Measurements from ENCODE around the gene PRM1. TPM values are rescaled to one million over a fixed set of nuclear protein-coding genes. Genes with fewer than 3 reads are reported as not detected.

PRM1 gene
- total and polyA plus RNA-seq, 7 experiments from 2014 or later = not detected

DNA sequence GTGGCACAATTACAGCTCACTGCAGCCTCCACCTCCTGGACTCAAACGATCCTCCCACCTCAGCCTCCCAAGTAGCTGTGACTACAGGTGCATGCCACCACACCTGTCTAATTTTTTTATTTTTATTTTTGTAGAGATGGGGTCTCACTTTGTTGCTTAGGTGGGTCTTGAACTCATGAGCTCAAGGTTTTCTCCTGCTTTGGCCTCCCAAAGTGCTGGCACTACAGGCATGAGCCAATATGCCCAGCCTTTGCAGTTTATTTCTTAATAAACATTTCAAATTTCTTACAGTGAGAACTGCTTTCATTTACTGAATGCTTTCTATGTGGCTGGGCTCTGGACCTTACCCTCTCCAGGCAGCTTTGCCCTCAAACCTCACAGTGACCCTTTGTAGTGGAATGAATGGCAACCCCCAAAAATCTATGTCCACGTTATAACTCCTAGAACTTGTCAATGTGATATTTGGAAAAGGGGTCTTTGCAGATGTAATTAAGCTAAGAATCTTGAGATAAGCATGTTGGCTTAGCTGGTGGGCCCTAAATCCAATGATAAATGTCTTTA lies 10.4 kb downstream of the PRM1 start:
- peak overlapping the region in 1 of 9 donors; percentile 12 for H3K27ac Mint-ChIP-seq
- peaks cover 0 to 13% (median 0%) of the 10 kb centered on the region in 5 donors for H3K27me3 Mint-ChIP-seq
- no peak for DNase-seq
- intact Hi-C loops (cut with micrococcal nuclease) = no loop called here
- peaks cover 0 to 4% (median 0%) of the 10 kb centered on the region in 11 donors for H3K9me3 Mint-ChIP-seq
- peaks cover 0 to 4% (median 0%) of the 10 kb centered on the region in 7 donors for H3K4me1 Mint-ChIP-seq
- ATAC-seq = no peak
- POLR2A ChIA-PET = interaction anchor here (1.0 kb wide), 1 partner anchor 12 kb away, joined by 3 read pairs; no protein-coding TSS in a partner anchor
- Histone ChIP-seq H3K9me3 (ENCODE audit: control insufficient read depth in 2 of 3, low read length in 3 of 3) (no peaks in the 10 kb centered on the region), H3K4me3 (ENCODE audit: low read length) (no peak overlapping the region), H3K27me3 (ENCODE audit: control insufficient read depth in 2 of 2, insufficient read depth in 2 of 2, low read length in 2 of 2) (no peaks in the 10 kb centered on the region), H3K4me1 (ENCODE audit: control insufficient read depth in 2 of 2, insufficient read depth in 2 of 2, low read length in 2 of 2) (no peaks in the 10 kb centered on the region), H3K36me3 (ENCODE audit: control insufficient read depth in 2 of 3, insufficient read depth in 3 of 3, low read length in 3 of 3) (no peaks in the 10 kb centered on the region), H3K27ac (ENCODE audit: low read depth, low read length) (no peak overlapping the region)
- H3K4me3 Mint-ChIP-seq = no peak overlapping the region
- H3K36me3 Mint-ChIP-seq = peaks cover 0 to 4% (median 0%) of the 10 kb centered on the region in 5 donors
- CTCF ChIA-PET = no interaction called here

GRCh38 chr16:11268921-11269375 lies 12.2 kb downstream of the PRM1 start, which contains the start of gene TNP2:
TNP2 (minus strand) TSS chr16:11269325; CDS start chr16:11269262, 63 bp downstream.
- no peak for ATAC-seq
- Mint-ChIP-seq H3K4me1 (peaks cover 4 to 11% (median 8%) of the 10 kb centered on the region in 7 donors), H3K9me3 (peaks cover 0 to 4% (median 0%) of the 10 kb centered on the region in 11 donors), H3K27ac (peak within 1 kb of the TSS in 2 of 9 donors; percentile 9 to 17), H3K27me3 (peaks cover 0 to 13% (median 0%) of the 10 kb centered on the region in 5 donors), H3K4me3 (no peak within 1 kb of the TSS), H3K36me3 (peaks cover 0 to 4% (median 0%) of the 10 kb centered on the region in 5 donors)
- H3K9me3 ChIP-seq (ENCODE audit: control insufficient read depth in 2 of 3, low read length in 3 of 3) = no peaks in the 10 kb centered on the region
- H3K27me3 ChIP-seq (ENCODE audit: control insufficient read depth in 2 of 2, insufficient read depth in 2 of 2, low read length in 2 of 2) = no peaks in the 10 kb centered on the region
- H3K36me3 ChIP-seq (ENCODE audit: control insufficient read depth in 2 of 3, insufficient read depth in 3 of 3, low read length in 3 of 3) = no peaks in the 10 kb centered on the region
- ChIA-PET POLR2A (interaction anchor here (1.2 to 1.9 kb wide), 2 partner anchors 10 to 13 kb away, joined by 4 to 10 read pairs; partner anchors contain the start of gene SOCS1), CTCF (no interaction called here)
- H3K4me1 ChIP-seq (ENCODE audit: control insufficient read depth in 2 of 2, insufficient read depth in 2 of 2, low read length in 2 of 2) = peaks cover 4 to 12% of the 10 kb centered on the region in 2 donors
- no peak within 1 kb of the TSS for H3K4me3 ChIP-seq (ENCODE audit: low read length)
- intact Hi-C loops (cut with micrococcal nuclease) = no loop called here
- DNase-seq = no peak
- H3K27ac ChIP-seq (ENCODE audit: low read depth, low read length) = no peak within 1 kb of the TSS

- Histone ChIP-seq H3K4me1 (ENCODE audit: control insufficient read depth in 2 of 2, insufficient read depth in 2 of 2, low read length in 2 of 2) (peaks cover 14 to 25% of the 10 kb centered on the region in 2 donors), H3K9me3 (ENCODE audit: control insufficient read depth in 2 of 3, low read length in 3 of 3) (no peaks in the 10 kb centered on the region), H3K27ac (ENCODE audit: low read depth, low read length) (no peak overlapping the region), H3K27me3 (ENCODE audit: control insufficient read depth in 2 of 2, insufficient read depth in 2 of 2, low read length in 2 of 2) (no peaks in the 10 kb centered on the region), H3K36me3 (ENCODE audit: control insufficient read depth in 2 of 3, insufficient read depth in 3 of 3, low read length in 3 of 3) (no peaks in the 10 kb centered on the region), H3K4me3 (ENCODE audit: low read length) (no peak overlapping the region)
- intact Hi-C loops (cut with micrococcal nuclease) = no loop called here
- no peak overlapping the region for H3K4me3 Mint-ChIP-seq
- ChIA-PET POLR2A (interaction anchor here (0.7 to 3.4 kb wide), 3 partner anchors 10 to 306 kb away, joined by 3 to 22 read pairs (median 3); partner anchors contain the start of gene SOCS1), CTCF (no interaction called here)
- peak overlapping the region in 4 of 9 donors; percentile 39 to 95 (median 82) for H3K27ac Mint-ChIP-seq
- ATAC-seq = no peak
- peaks cover 0 to 5% (median 0%) of the 10 kb centered on the region in 5 donors for H3K36me3 Mint-ChIP-seq
- H3K9me3 Mint-ChIP-seq = peaks cover 0 to 4% (median 0%) of the 10 kb centered on the region in 11 donors
- peaks cover 18 to 34% (median 27%) of the 10 kb centered on the region in 7 donors for H3K4me1 Mint-ChIP-seq
- H3K27me3 Mint-ChIP-seq = peaks cover 0 to 14% (median 0%) of the 10 kb centered on the region in 5 donors
- DNase-seq = no peak
These were observed 16.0 kb downstream of the PRM1 start for GRCh38 chr16:11265124-11265523.

- Histone ChIP-seq H3K4me1 (ENCODE audit: control insufficient read depth in 2 of 2, insufficient read depth in 2 of 2, low read length in 2 of 2) (peaks cover 14 to 25% of the 10 kb centered on the region in 2 donors), H3K9me3 (ENCODE audit: control insufficient read depth in 2 of 3, low read length in 3 of 3) (no peaks in the 10 kb centered on the region), H3K4me3 (ENCODE audit: low read length) (no peak overlapping the region), H3K36me3 (ENCODE audit: control insufficient read depth in 2 of 3, insufficient read depth in 3 of 3, low read length in 3 of 3) (no peaks in the 10 kb centered on the region), H3K27me3 (ENCODE audit: control insufficient read depth in 2 of 2, insufficient read depth in 2 of 2, low read length in 2 of 2) (no peaks in the 10 kb centered on the region), H3K27ac (ENCODE audit: low read depth, low read length) (peak overlapping the region; percentile 33)
- peaks cover 0 to 4% (median 0%) of the 10 kb centered on the region in 11 donors for H3K9me3 Mint-ChIP-seq
- POLR2A ChIA-PET = interaction anchor here (0.7 to 3.4 kb wide), 3 partner anchors 9 to 70 kb away, joined by 3 to 22 read pairs (median 6); partner anchors contain the start of gene SOCS1
- intact Hi-C loops (cut with micrococcal nuclease) = no loop called here
- peaks cover 18 to 42% (median 33%) of the 10 kb centered on the region in 7 donors for H3K4me1 Mint-ChIP-seq
- peak overlapping the region; percentile 78 to 95 (median 90) for H3K27ac Mint-ChIP-seq
- H3K27me3 Mint-ChIP-seq = peaks cover 0 to 14% (median 0%) of the 10 kb centered on the region in 5 donors
- H3K36me3 Mint-ChIP-seq = peaks cover 0 to 5% (median 0%) of the 10 kb centered on the region in 5 donors
- ATAC-seq = no peak
- H3K4me3 Mint-ChIP-seq = peak overlapping the region; percentile 34 to 79 (median 65)
- CTCF ChIA-PET = interaction anchor here (0.6 to 1.2 kb wide), 6 partner anchors 7 to 954 kb away, joined by 3 to 5 read pairs (median 4); no protein-coding TSS in a partner anchor
- no peak for DNase-seq
These were observed 16.8 kb downstream of the PRM1 start for GRCh38 chr16:11264155-11264832.

- H3K36me3 Mint-ChIP-seq = peaks cover 0 to 5% (median 0%) of the 10 kb centered on the region in 5 donors
- peak overlapping the region; percentile 34 to 79 (median 65) for H3K4me3 Mint-ChIP-seq
- Histone ChIP-seq H3K4me3 (ENCODE audit: low read length) (no peak overlapping the region), H3K27me3 (ENCODE audit: control insufficient read depth in 2 of 2, insufficient read depth in 2 of 2, low read length in 2 of 2) (no peaks in the 10 kb centered on the region), H3K9me3 (ENCODE audit: control insufficient read depth in 2 of 3, low read length in 3 of 3) (no peaks in the 10 kb centered on the region), H3K27ac (ENCODE audit: low read depth, low read length) (peak overlapping the region; percentile 33), H3K4me1 (ENCODE audit: control insufficient read depth in 2 of 2, insufficient read depth in 2 of 2, low read length in 2 of 2) (peaks cover 14 to 28% of the 10 kb centered on the region in 2 donors), H3K36me3 (ENCODE audit: control insufficient read depth in 2 of 3, insufficient read depth in 3 of 3, low read length in 3 of 3) (no peaks in the 10 kb centered on the region)
- intact Hi-C loops (cut with micrococcal nuclease) = no loop called here
- peaks cover 0 to 4% (median 0%) of the 10 kb centered on the region in 11 donors for H3K9me3 Mint-ChIP-seq
- POLR2A ChIA-PET = interaction anchor here (2.0 to 3.4 kb wide), 2 partner anchors 8 to 34 kb away, joined by 6 to 22 read pairs; partner anchors contain the start of gene SOCS1
- peak in 8 of 9 donors; percentile 35 to 71 (median 59) for DNase-seq
- H3K27ac Mint-ChIP-seq = peak overlapping the region; percentile 78 to 95 (median 90)
- peak; percentile 83 for ATAC-seq
- H3K4me1 Mint-ChIP-seq = peaks cover 21 to 47% (median 37%) of the 10 kb centered on the region in 7 donors
- H3K27me3 Mint-ChIP-seq = peaks cover 0 to 12% (median 0%) of the 10 kb centered on the region in 5 donors
- CTCF ChIA-PET = interaction anchor here (0.6 to 1.2 kb wide), 6 partner anchors 8 to 954 kb away, joined by 3 to 5 read pairs (median 4); no protein-coding TSS in a partner anchor
These were observed 17.4 kb downstream of the PRM1 start for GRCh38 chr16:11263737-11264136.

DNA sequence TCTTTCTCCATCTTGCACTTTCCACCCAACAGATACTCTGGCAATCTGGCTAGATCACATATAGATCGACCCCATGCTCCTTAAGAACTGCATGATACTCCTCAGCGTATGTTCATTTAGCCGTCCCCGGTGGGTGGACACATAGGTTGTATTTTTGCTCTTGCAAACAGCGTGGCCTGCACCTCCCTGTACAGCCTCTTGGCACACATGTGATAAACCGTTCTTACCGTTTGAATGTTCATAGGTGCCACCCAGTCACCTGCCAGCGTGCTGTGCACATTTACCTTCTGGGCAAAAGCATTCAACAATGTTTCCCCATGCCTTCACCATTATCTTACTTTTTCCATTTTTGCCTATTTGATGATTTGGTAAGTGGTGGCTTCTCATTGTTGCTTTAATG lies 18.2 kb downstream of the PRM1 start:
- DNase-seq (peak in 1 of 9 donors; percentile 18), ATAC-seq (no peak)
- Mint-ChIP-seq H3K4me3 (peak overlapping the region in 5 of 10 donors; percentile 8 to 75 (median 61)), H3K27me3 (peaks cover 0 to 4% (median 0%) of the 10 kb centered on the region in 5 donors), H3K9me3 (no peaks in the 10 kb centered on the region), H3K4me1 (peaks cover 21 to 55% (median 45%) of the 10 kb centered on the region in 7 donors), H3K27ac (peak overlapping the region; percentile 2 to 95 (median 83)), H3K36me3 (peaks cover 0 to 1% (median 0%) of the 10 kb centered on the region in 5 donors)
- Histone ChIP-seq H3K4me3 (ENCODE audit: low read length) (no peak overlapping the region), H3K27me3 (ENCODE audit: control insufficient read depth in 2 of 2, insufficient read depth in 2 of 2, low read length in 2 of 2) (no peaks in the 10 kb centered on the region), H3K9me3 (ENCODE audit: control insufficient read depth in 2 of 3, low read length in 3 of 3) (no peaks in the 10 kb centered on the region), H3K36me3 (ENCODE audit: control insufficient read depth in 2 of 3, insufficient read depth in 3 of 3, low read length in 3 of 3) (no peaks in the 10 kb centered on the region), H3K27ac (ENCODE audit: low read depth, low read length) (no peak overlapping the region), H3K4me1 (ENCODE audit: control insufficient read depth in 2 of 2, insufficient read depth in 2 of 2, low read length in 2 of 2) (peaks cover 21 to 36% of the 10 kb centered on the region in 2 donors)
- POLR2A ChIA-PET = interaction anchor here (1.2 to 3.4 kb wide), 3 partner anchors 8 to 35 kb away, joined by 3 to 22 read pairs (median 6); partner anchors contain the start of gene SOCS1
- intact Hi-C loops (cut with micrococcal nuclease) = no loop called here
- CTCF ChIA-PET = interaction anchor here (0.9 to 1.2 kb wide), 2 partner anchors 9 to 35 kb away, joined by 3 to 5 read pairs; no protein-coding TSS in a partner anchor
